ENCODE data around the gene NBAS. TPM values are rescaled to one million over a fixed set of nuclear protein-coding genes. Genes with fewer than 3 reads are reported as not detected.

NBAS gene
- total and polyA plus RNA-seq, 10 of the 15 experiments (the other 5 are each of a cell fraction or from before 2014, with no cell fraction given), result 4.3 to 32.7 (median 20.8) TPM

DNA sequence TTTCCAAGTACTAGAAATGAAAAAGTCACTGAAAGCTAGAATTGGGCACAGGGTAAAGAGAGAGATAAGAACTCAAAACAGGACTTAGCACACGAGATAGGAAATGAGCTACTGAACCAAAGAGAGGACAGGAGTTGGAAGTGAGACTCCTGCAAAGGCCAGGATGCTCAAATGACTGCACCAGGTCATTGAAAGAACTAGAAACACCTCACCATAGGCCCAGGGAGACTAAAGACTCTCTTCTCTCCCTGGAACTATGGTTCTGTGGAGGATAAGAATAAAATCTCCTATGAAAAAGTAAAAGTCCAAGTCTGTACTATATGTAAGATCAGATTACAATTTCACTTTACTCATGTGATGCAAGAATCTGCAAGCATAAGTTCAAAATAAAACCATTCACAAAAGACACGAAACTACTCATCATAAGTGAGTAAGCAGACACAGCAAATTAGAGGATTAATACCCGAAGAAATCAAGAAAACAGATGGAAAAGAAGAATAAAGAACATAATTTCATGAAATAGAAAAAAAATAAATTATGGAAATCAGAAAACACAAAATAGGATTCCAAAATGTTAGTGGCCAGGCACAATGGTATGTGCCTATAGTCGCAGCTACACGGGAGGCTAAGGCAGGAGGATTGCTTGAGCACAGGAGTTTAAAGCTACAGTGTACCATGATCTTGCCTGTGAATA is 6.5 kb downstream of the NBAS start (continued):
- TF ChIP-seq, protein P1, sequence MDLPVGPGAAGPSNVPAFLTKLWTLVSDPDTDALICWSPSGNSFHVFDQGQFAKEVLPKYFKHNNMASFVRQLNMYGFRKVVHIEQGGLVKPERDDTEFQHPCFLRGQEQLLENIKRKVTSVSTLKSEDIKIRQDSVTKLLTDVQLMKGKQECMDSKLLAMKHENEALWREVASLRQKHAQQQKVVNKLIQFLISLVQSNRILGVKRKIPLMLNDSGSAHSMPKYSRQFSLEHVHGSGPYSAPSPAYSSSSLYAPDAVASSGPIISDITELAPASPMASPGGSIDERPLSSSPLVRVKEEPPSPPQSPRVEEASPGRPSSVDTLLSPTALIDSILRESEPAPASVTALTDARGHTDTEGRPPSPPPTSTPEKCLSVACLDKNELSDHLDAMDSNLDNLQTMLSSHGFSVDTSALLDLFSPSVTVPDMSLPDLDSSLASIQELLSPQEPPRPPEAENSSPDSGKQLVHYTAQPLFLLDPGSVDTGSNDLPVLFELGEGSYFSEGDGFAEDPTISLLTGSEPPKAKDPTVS (IDR thresholded peaks at IDR 0.05; ENCODE audit: low read depth, low read length), result no peak
- TF ChIP-seq TCF3 (IDR thresholded peaks at IDR 0.05; ENCODE audit: borderline replicate concordance, insufficient read depth, low read depth, low read length), result no peak

DNA sequence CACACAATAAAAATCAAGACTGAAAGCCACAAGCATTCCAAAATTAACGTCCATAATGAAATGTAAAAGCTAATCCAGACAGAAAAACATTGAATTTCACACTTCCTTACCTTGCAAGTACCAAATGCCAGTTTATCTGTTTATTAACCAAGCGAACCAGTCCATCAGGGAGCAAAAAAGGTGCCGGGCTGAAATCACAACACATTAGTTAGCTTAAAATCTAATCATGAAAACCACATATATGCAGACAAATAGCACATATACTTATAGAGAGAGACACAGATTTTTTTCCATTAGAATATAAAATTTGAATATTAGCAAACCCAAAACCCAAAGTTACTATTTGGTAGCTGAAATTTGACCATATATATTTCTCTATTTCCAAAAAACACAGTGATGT is 7.2 kb downstream of the NBAS start:
- ATAC-seq (no peak), DNase-seq (ENCODE audit: low read depth, low spot score) (no peak), FAIRE-seq (no peak)
- CTCF ChIA-PET, result interaction anchor here (0.6 kb wide), 1 partner anchor 524 kb away, joined by 3 read pairs; no protein-coding TSS in a partner anchor
- TF ChIP-seq ZNF592 (IDR thresholded peaks at IDR 0.05), result no peak
- no peak for TF ChIP-seq MXI1 (IDR thresholded peaks at IDR 0.05; ENCODE audit: low read depth, low read length)
- TF ChIP-seq EP300 (IDR thresholded peaks at IDR 0.05; ENCODE audit: borderline replicate concordance in 1 of 2, control insufficient read depth in 1 of 2, low read depth in 2 of 2, low read length in 2 of 2), result no peak
- no peak for TF ChIP-seq CBX3 (IDR thresholded peaks at IDR 0.05; ENCODE audit: borderline replicate concordance, low read depth)
- no peak for TF ChIP-seq BACH1 (IDR thresholded peaks at IDR 0.05; ENCODE audit: borderline replicate concordance)
- TF ChIP-seq SUZ12 (IDR thresholded peaks at IDR 0.05; ENCODE audit: unreplicated experiment), result no peak
- no peak for TF ChIP-seq NBN (IDR thresholded peaks at IDR 0.05)
- Histone ChIP-seq H3K9ac (ENCODE audit: control insufficient read depth, insufficient read depth, low read length) (no peak overlapping the region), H3K27me3 (replicated peaks in 1 of 2; ENCODE audit: control insufficient read depth in 2 of 2, insufficient read depth in 2 of 2, low read length in 1 of 2) (no peaks in the 10 kb centered on the region), H3K4me2 (ENCODE audit: control insufficient read depth, insufficient read depth) (no peak overlapping the region), H3K4me3 (no peak overlapping the region), H3K27ac (ENCODE audit: control insufficient read depth, insufficient read depth) (no peak overlapping the region), H2AFZ (ENCODE audit: control insufficient read depth, low read depth, low read length) (no peak overlapping the region), H3K4me1 (ENCODE audit: control insufficient read depth, insufficient read depth, low read length) (0 out of 2 replicates have a peak, but pooled peaks cover 3% of the 10 kb centered on the region), H3K36me3 (ENCODE audit: control insufficient read depth in 2 of 2, insufficient read depth in 2 of 2, low read length in 1 of 2) (no peaks in the 10 kb centered on the region; a peak in 1 of 4 replicates), H3K9me3 (replicated peaks; ENCODE audit: control insufficient read depth, insufficient read depth, low read length) (no peaks in the 10 kb centered on the region), H4K20me1 (ENCODE audit: control insufficient read depth, insufficient read depth) (no peaks in the 10 kb centered on the region), H3K79me2 (ENCODE audit: control insufficient read depth, insufficient read depth, low read length) (peaks cover 4% of the 10 kb centered on the region)
- WGBS (ENCODE audit: insufficient coverage, insufficient replicate concordance, low lambda C conversion rate, missing lambda C conversion rate), result 97% methylated on average over 3 of the region's 3 CpGs
- no TSS peak for BruUV-seq (replicated peaks)
- SMC1A ChIA-PET (ENCODE audit: uncharacterized antibody, unreplicated experiment), result interaction anchor here (1.0 kb wide), 1 partner anchor 23 kb away, joined by 4 read pairs; no protein-coding TSS in a partner anchor
- POLR2A ChIA-PET, result no interaction called here
- in situ Hi-C loops (cut with MboI), result no loop called here
- RAD21 ChIA-PET (ENCODE audit: unreplicated experiment), result no interaction called here
- intact Hi-C loops (cut with micrococcal nuclease; ENCODE audit: unreplicated experiment), result no loop called here

Data from GM12878 (cell line).